Stomach (tissue), 9 donors: ENCODE measurements around the gene CDK5. TPM values are rescaled to one million over a fixed set of nuclear protein-coding genes. Genes with fewer than 3 reads are reported as not detected.
A peak's percentile ranks its signal among the peaks of the same experiment; 100 is the strongest.
"Not testable (repeated sequence)": the region's sequence is repeated elsewhere in the genome, so short reads cannot be mapped to it uniquely, and the experiment has no call there.

Experiments used
- DNase-seq, 2 donors: peaks; one replicate each; pipeline versions ENCODE4 v3.0.0 to v3.0.0-alpha.2; 2013 to 2019
- H3K27ac ChIP-seq, 5 donors: fragments of 200-600 bp in 4 of 5; sonication (generic) in 4 of 5; one replicate each; pipeline ENCODE4 v1.5.1; 2013 to 2019; ENCODE audit warnings: mild to moderate bottlenecking in 1 of 5, moderate library complexity in 1 of 5
- H3K27me3 ChIP-seq, 3 donors: fragments of 200-600 bp; sonication (generic); one replicate each; pipeline ENCODE4 v1.5.1; 2017 to 2019; ENCODE audit warnings: mixed run types in 1 of 3
- H3K36me3 ChIP-seq, 4 donors: fragments of 200-600 bp; sonication (generic); 1 replicate in 3 of 4; 2 replicates in 1 of 4; pipeline ENCODE4 v1.5.1; 2016 to 2019
- H3K4me1 ChIP-seq, 4 donors: fragments of 200-600 bp; sonication (generic); one replicate each; pipeline ENCODE4 v1.5.1; 2016 to 2019
- H3K4me3 ChIP-seq, 4 donors: fragments of 200-600 bp; sonication (generic) in 3 of 4; one replicate each; pipeline ENCODE4 v1.5.1; 2016 to 2019; ENCODE audit warnings: mild to moderate bottlenecking in 1 of 4
- H3K9me3 ChIP-seq, 4 donors: fragments of 200-600 bp; sonication (generic); one replicate each; pipeline ENCODE4 v1.5.1; 2016 to 2019
- EP300 ChIP-seq: sonication (generic); formaldehyde crosslinking; IDR thresholded peaks from one replicate; pipeline ENCODE4 v1.6.1; 2017; ENCODE audit warnings: antibody characterized with exemption
- POLR2A ChIP-seq, 4 donors: fragments of 450-650 bp; IDR thresholded peaks; one replicate each; pipeline ENCODE4 v1.6.1; 2016; ENCODE audit warnings: antibody characterized with exemption in 4 of 4, control low read depth in 2 of 4, mild to moderate bottlenecking in 1 of 4, moderate library complexity in 1 of 4
- POLR2AphosphoS5 ChIP-seq, 3 donors: sonication (generic); formaldehyde crosslinking; IDR thresholded peaks; one replicate each; pipeline ENCODE4 v1.6.1; 2016; ENCODE audit warnings: antibody characterized with exemption in 3 of 3
- WGBS, 5 donors: extraction: QIAGEN DNeasy Blood & Tissue Kit in 3 of 5; methylation state at CpG; one replicate each; pipeline versions ENCODE4 v1.1.5 to v1.1.7; 2013 to 2018; 5-methylcytosine and 5-hydroxymethylcytosine counted together
- intact Hi-C: fragments of 100-400 bp; cut with DNase I; formaldehyde crosslinking; loops from one replicate; pipeline ENCODE4 v1.15.1; 2023; ENCODE audit warnings: low total_unique reads
- polyA plus RNA-seq, 3 donors: library from polyadenylated mRNA; stranded (reverse); fragments of 200-250 nt; gene quantifications; one replicate each; pipeline ENCODE4 v1.2.3, GENCODE V29; 2013
- total RNA-seq, 5 donors: library from RNA; depleted of rRNA; stranded (reverse); fragments of >200 nt; gene quantifications; one replicate each; pipeline versions ENCODE4 v1.1.0 to v1.2.3, GENCODE V29; 2014 to 2016
- TF ChIP-seq, protein P1 (sequence below), 7 experiments: fragments of 450-650 bp in 4 of 7; fragments of 200-600 bp in 3 of 7; sonication (generic) in 3 of 7; IDR thresholded peaks; one replicate each; pipeline ENCODE4 v1.5.1; 2016 to 2019; ENCODE audit warnings: antibody characterized with exemption in 7 of 7, control low read depth in 2 of 7, mild to moderate bottlenecking in 1 of 7
- donor health status: healthy with polysubstance abuse.
- donor health status: Bipolar disorder and iron deficiency.
- donor health status: healthy.

CDK5 gene
- total and polyA plus RNA-seq, 8 donors, result 0.87 to 46.1 (median 11.8) TPM; not detected in 1

GRCh38 chr7:151043959-151044358 is 13.7 kb downstream of the CDK5 start:
- H3K27ac ChIP-seq, result no peak overlapping the region
- peaks cover 6 to 56% (median 47%) of the 10 kb centered on the region in 4 donors for H3K36me3 ChIP-seq
- TF ChIP-seq EP300 (no peak), POLR2A (IDR thresholded peaks at IDR 0.05) (no peak), POLR2AphosphoS5 (IDR thresholded peaks at IDR 0.05) (no peak)
- TF ChIP-seq, protein P1, sequence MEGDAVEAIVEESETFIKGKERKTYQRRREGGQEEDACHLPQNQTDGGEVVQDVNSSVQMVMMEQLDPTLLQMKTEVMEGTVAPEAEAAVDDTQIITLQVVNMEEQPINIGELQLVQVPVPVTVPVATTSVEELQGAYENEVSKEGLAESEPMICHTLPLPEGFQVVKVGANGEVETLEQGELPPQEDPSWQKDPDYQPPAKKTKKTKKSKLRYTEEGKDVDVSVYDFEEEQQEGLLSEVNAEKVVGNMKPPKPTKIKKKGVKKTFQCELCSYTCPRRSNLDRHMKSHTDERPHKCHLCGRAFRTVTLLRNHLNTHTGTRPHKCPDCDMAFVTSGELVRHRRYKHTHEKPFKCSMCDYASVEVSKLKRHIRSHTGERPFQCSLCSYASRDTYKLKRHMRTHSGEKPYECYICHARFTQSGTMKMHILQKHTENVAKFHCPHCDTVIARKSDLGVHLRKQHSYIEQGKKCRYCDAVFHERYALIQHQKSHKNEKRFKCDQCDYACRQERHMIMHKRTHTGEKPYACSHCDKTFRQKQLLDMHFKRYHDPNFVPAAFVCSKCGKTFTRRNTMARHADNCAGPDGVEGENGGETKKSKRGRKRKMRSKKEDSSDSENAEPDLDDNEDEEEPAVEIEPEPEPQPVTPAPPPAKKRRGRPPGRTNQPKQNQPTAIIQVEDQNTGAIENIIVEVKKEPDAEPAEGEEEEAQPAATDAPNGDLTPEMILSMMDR (IDR thresholded peaks at IDR 0.05), result no peak
- no peak for DNase-seq
- no peaks in the 10 kb centered on the region for H3K27me3 ChIP-seq
- no peaks in the 10 kb centered on the region for H3K9me3 ChIP-seq
- peaks cover 13 to 27% (median 20%) of the 10 kb centered on the region in 4 donors for H3K4me1 ChIP-seq
- 90 to 94% (median 93%) methylated on average over 19 to 20 of the region's 20 CpGs for WGBS, 5 donors
- H3K4me3 ChIP-seq, result no peak overlapping the region
- intact Hi-C loops, result no loop called here

GRCh38 chr7:151043449-151043848 is 14.2 kb downstream of the CDK5 start:
- 84 to 93% (median 91%) methylated on average over 8 to 10 of the region's 10 CpGs for WGBS, 5 donors
- Histone ChIP-seq H3K4me1 (peaks cover 18 to 33% (median 25%) of the 10 kb centered on the region in 4 donors), H3K36me3 (peaks cover 6 to 56% (median 47%) of the 10 kb centered on the region in 4 donors)
- H3K27ac ChIP-seq, DNase-seq, H3K9me3 ChIP-seq, H3K4me3 ChIP-seq, intact Hi-C loops, H3K27me3 ChIP-seq: not testable (repeated sequence)

GRCh38 chr7:151040616-151041375 is 16.9 kb downstream of the CDK5 start:
- H3K27me3 ChIP-seq, result no peaks in the 10 kb centered on the region
- H3K4me1 ChIP-seq, result peaks cover 12 to 22% (median 17%) of the 10 kb centered on the region in 4 donors
- intact Hi-C loops, result no loop called here
- H3K27ac ChIP-seq, result peak overlapping the region in 1 of 5 donors; percentile 75
- WGBS, 5 donors, result 89 to 93% (median 91%) methylated on average over 19 to 30 of the region's 30 CpGs
- DNase-seq, result no peak
- H3K36me3 ChIP-seq, result peaks cover 12 to 75% (median 61%) of the 10 kb centered on the region in 4 donors
- no peak overlapping the region for H3K4me3 ChIP-seq
- H3K9me3 ChIP-seq, result no peaks in the 10 kb centered on the region
- no peak for TF ChIP-seq EP300
- TF ChIP-seq POLR2AphosphoS5 (IDR thresholded peaks at IDR 0.05), result no peak
- TF ChIP-seq, protein P1 (IDR thresholded peaks at IDR 0.05), result no peak
- no peak for TF ChIP-seq POLR2A (IDR thresholded peaks at IDR 0.05)

DNA sequence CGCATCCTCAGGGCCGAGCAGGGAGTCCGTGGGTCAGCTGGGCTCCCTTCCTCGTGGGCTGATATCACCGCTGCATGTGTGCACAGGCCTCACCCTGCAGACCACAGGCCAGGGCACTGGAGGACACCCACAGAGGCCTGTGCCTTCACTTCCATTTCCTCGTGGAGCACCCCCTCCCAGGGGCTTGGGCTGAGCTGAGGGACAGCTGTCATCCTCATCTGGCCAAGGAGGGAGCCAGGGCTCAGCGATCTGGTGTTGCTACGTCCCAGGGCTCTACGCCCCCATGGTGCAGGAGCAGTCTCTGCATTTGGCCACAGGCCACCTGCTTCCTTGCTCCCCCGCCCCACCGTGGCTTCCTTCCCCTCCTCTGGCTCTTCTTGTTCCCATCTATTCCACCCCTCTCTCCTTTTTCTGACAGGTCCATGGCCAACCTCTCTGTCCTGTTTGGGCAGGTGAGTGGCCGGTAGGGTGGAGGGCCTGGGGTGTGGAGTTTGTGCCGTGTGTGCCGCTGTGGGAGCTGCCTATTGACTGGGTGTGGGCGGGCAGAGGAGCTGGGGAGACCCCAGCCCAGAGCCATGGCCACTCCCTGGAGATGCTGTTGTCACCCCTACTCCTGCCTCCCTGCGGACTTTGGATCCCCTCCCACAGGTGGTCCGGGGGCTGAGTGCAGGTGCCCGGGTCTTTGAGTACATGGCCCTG is 17.7 kb downstream of the CDK5 start:
- 61 to 67% (median 63%) methylated on average over 15 to 18 of the region's 18 CpGs for WGBS, 5 donors
- H3K27ac ChIP-seq, result peak overlapping the region in 1 of 5 donors; percentile 75
- H3K36me3 ChIP-seq, result peaks cover 20 to 75% (median 61%) of the 10 kb centered on the region in 4 donors
- H3K4me1 ChIP-seq, result peaks cover 12 to 22% (median 17%) of the 10 kb centered on the region in 4 donors
- H3K9me3 ChIP-seq, result no peaks in the 10 kb centered on the region
- TF ChIP-seq POLR2AphosphoS5 (IDR thresholded peaks at IDR 0.05), result no peak
- TF ChIP-seq, protein P1 (IDR thresholded peaks at IDR 0.05), result no peak
- no peak for TF ChIP-seq EP300
- TF ChIP-seq POLR2A (IDR thresholded peaks at IDR 0.05), result no peak
- H3K27me3 ChIP-seq, result no peaks in the 10 kb centered on the region
- intact Hi-C loops, result no loop called here
- no peak overlapping the region for H3K4me3 ChIP-seq
- no peak for DNase-seq
